ENCODE measurements around the gene TRERF1.

Gene TRERF1

GRCh38 chr6:42462474-42462972 is 10.8 kb upstream of the TRERF1 start:
- H3K4me3 ChIP-seq (ENCODE audit: low read depth, low read length), result no peak overlapping the region
- H3K36me3 ChIP-seq (replicated peaks), result no peaks in the 10 kb centered on the region
- H3K27ac ChIP-seq, result no peak overlapping the region
- DNase-seq, result no peak
- TF ChIP-seq CTCF (IDR thresholded peaks at IDR 0.05; ENCODE audit: low read depth, low read length, missing control alignments), result no peak
- in situ Hi-C loops (cut with HindIII; ENCODE audit: low pct_ligation_motif_present, low sequenced_read_pairs), result no loop called here
- no peaks in the 10 kb centered on the region for H3K27me3 ChIP-seq (replicated peaks)

DNA sequence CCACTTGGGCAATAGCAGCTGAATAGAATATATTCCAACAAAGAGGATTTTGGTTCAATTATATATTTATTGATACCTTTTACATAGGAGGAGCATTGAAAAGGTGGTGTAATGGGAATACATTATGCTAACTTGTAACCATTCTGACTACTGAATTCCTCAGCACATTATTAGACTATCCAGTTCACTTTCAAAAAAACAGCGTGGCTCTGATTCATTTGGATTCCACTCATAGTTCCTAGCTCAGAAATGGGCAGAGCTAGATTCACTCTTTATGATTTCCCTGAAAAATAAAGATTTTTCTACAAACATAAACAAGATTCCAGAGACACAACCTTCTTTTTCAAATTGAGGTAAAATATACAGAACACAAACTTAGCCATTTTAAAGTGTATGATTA is 9.2 kb upstream of the TRERF1 start:
- no peak overlapping the region for H3K27ac ChIP-seq
- H3K36me3 ChIP-seq (replicated peaks), result no peaks in the 10 kb centered on the region
- H3K27me3 ChIP-seq (replicated peaks), result no peaks in the 10 kb centered on the region
- in situ Hi-C loops (cut with HindIII; ENCODE audit: low pct_ligation_motif_present, low sequenced_read_pairs), result no loop called here
- no peak for DNase-seq
- TF ChIP-seq CTCF (IDR thresholded peaks at IDR 0.05; ENCODE audit: low read depth, low read length, missing control alignments), result no peak
- H3K4me3 ChIP-seq (ENCODE audit: low read depth, low read length), result no peak overlapping the region

DNA sequence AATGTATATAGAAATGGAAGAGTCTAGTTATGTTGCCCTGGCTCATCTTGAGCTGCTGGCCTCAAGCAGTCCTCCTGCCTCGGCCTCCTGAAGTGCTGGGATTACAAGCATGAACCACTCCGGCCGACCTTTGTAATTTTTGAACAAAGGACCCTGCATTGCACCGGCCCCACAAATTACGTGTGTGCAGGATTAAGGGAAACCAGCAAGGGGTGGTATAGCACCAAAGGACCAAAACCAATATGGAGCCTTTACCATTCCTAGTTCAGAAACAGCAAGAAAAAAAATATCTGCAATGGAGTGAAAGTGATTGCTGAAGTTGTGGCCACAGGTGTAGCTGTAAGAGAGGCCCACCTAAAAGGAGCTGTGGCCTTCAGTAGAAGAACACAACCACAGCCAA is 8.2 kb upstream of the TRERF1 start:
- TF ChIP-seq CTCF (IDR thresholded peaks at IDR 0.05; ENCODE audit: low read depth, low read length, missing control alignments), result peak; percentile 4
- DNase-seq, result no peak
- in situ Hi-C loops (cut with HindIII; ENCODE audit: low pct_ligation_motif_present, low sequenced_read_pairs), result no loop called here
- no peak overlapping the region for H3K27ac ChIP-seq
- H3K4me3 ChIP-seq (ENCODE audit: low read depth, low read length), result no peak overlapping the region
- no peaks in the 10 kb centered on the region for H3K36me3 ChIP-seq (replicated peaks)
- H3K27me3 ChIP-seq (replicated peaks), result no peaks in the 10 kb centered on the region

DNA sequence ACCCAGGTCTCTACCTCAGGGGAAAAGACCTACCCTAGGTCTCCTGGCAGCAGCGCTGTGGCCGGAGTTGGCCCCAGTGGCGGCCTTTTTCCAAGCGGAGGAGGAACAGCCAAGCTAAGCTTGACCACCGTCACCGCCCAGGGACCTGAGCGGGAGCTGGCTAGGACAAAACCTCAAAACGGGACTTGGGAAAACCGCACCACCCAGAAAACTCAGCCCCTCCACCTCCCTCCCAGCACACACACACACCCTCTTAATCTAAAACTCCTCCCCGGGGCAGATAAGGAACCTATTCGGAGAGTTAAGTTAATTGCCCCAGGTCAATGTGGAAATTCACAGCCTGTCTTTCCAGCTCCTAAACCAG is 2.7 kb upstream of the TRERF1 start:
- no peak for TF ChIP-seq CTCF (IDR thresholded peaks at IDR 0.05; ENCODE audit: low read depth, low read length, missing control alignments)
- Histone ChIP-seq H3K36me3 (replicated peaks) (no peaks in the 10 kb centered on the region), H3K27ac (no peak overlapping the region), H3K4me3 (ENCODE audit: low read depth, low read length) (no peak overlapping the region), H3K27me3 (replicated peaks) (no peaks in the 10 kb centered on the region)
- no peak for DNase-seq
- in situ Hi-C loops (cut with HindIII; ENCODE audit: low pct_ligation_motif_present, low sequenced_read_pairs), result no loop called here

GRCh38 chr6:42453654-42454427 is 2.1 kb upstream of the TRERF1 start:
- H3K27me3 ChIP-seq (replicated peaks), result no peaks in the 10 kb centered on the region
- peak; percentile 36 for DNase-seq
- peak overlapping the region; percentile 77 for H3K4me3 ChIP-seq (ENCODE audit: low read depth, low read length)
- no peaks in the 10 kb centered on the region for H3K36me3 ChIP-seq (replicated peaks)
- H3K27ac ChIP-seq, result no peak overlapping the region
- TF ChIP-seq CTCF (IDR thresholded peaks at IDR 0.05; ENCODE audit: low read depth, low read length, missing control alignments), result no peak
- in situ Hi-C loops (cut with HindIII; ENCODE audit: low pct_ligation_motif_present, low sequenced_read_pairs), result no loop called here
